Lower lobe of right lung (tissue), 2 donors: Measurements from ENCODE around the gene CMTR2. TPM values are rescaled to one million over a fixed set of nuclear protein-coding genes. Genes with fewer than 3 reads are reported as not detected.

Experiments
- ATAC-seq, 2 donors: fragments of 200-7000 bp; cut with Tn5 transposase; one replicate each; pipeline ENCODE4 v1.9.1; 2020 to 2022; ENCODE audit warnings: mild to moderate bottlenecking in 2 of 2, moderate library complexity in 2 of 2
- DNase-seq: peaks from one replicate; pipeline ENCODE4 v3.0.0-alpha.2; 2020
- H3K27ac ChIP-seq: fragments of 200-600 bp; one replicate; pipeline ENCODE4 v1.8.0; 2022
- H3K27me3 ChIP-seq: fragments of 200-600 bp; one replicate; pipeline ENCODE4 v1.8.0; 2022; ENCODE audit warnings: low read depth
- H3K36me3 ChIP-seq: fragments of 200-600 bp; one replicate; pipeline ENCODE4 v1.8.0; 2022; ENCODE audit warnings: mild to moderate bottlenecking
- H3K4me1 ChIP-seq: fragments of 200-600 bp; one replicate; pipeline ENCODE4 v1.8.0; 2022
- H3K4me3 ChIP-seq: fragments of 200-600 bp; one replicate; pipeline ENCODE4 v1.8.0; 2022; ENCODE audit warnings: mild to moderate bottlenecking
- H3K9me3 ChIP-seq: fragments of 200-600 bp; one replicate; pipeline ENCODE4 v1.8.0; 2022
- CTCF ChIP-seq: fragments of 200-600 bp; IDR thresholded peaks from one replicate; pipeline ENCODE4 v1.8.0; 2022; ENCODE audit warnings: antibody characterized with exemption, mild to moderate bottlenecking
- intact Hi-C: fragments of 100-400 bp; cut with DNase I; formaldehyde crosslinking; loops from one replicate; pipeline ENCODE4 v1.11.0; 2022
- total RNA-seq: library from RNA; stranded (reverse); fragmentation: NEBNext Ultra II Directional; extraction: Animal tissue kit (Norgen Biotek cat#: 25700); gene quantifications from one replicate; pipeline ENCODE4 v1.2.1, GENCODE V29; 2021
- donor health status: DM: no; HTN: yes; CAD: no; lungs with severe emphysema.

The CMTR2 gene
- total RNA-seq, 1 donor from 2014 or later: 23.4 TPM

- no peak for TF ChIP-seq CTCF
- intact Hi-C loops: no loop called here
- no peak for DNase-seq
These were observed 34.2 kb downstream of the CMTR2 start for GRCh38 chr16:71254832-71255525.

GRCh38 chr16:71250461-71251235 lies 38.6 kb downstream of the CMTR2 start:
- no peaks in the 10 kb centered on the region for H3K36me3 ChIP-seq
- no peak for TF ChIP-seq CTCF
- H3K4me3 ChIP-seq: no peak overlapping the region
- DNase-seq: no peak
- ATAC-seq: no peak
- H3K9me3 ChIP-seq: no peaks in the 10 kb centered on the region
- H3K27me3 ChIP-seq: no peaks in the 10 kb centered on the region
- no peak overlapping the region for H3K27ac ChIP-seq
- peaks cover 7% of the 10 kb centered on the region for H3K4me1 ChIP-seq
- intact Hi-C loops: no loop called here

More at GRCh38 chr16:71254832-71255525, 34.2 kb downstream of the CMTR2 start:
- peaks cover 8% of the 10 kb centered on the region for H3K4me1 ChIP-seq
- no peak for ATAC-seq
- H3K9me3 ChIP-seq: no peaks in the 10 kb centered on the region
- H3K27me3 ChIP-seq: no peaks in the 10 kb centered on the region
- H3K27ac ChIP-seq: no peak overlapping the region
- no peak overlapping the region for H3K4me3 ChIP-seq
- H3K36me3 ChIP-seq: no peaks in the 10 kb centered on the region

DNA sequence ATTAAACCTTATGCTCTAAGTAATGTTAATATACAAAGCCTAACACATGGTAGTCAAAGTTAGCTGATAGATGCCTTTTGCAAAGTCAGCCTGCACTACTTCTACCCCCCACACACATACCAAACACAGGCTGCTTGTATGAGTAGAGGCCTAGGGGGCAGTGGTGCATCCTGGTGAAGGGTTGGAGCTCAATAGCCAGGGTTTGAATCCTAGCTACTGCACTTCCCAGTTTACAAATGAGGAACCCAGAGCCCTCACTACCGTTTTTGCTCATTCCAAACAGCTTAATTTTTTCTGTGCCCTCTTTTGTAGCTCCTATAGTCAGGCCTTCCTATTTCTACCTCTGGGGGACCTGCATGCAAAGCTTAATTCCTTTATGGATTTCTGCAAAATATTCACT lies 39.8 kb downstream of the CMTR2 start:
- Histone ChIP-seq H3K27ac (no peak overlapping the region), H3K9me3 (no peaks in the 10 kb centered on the region), H3K27me3 (no peaks in the 10 kb centered on the region), H3K36me3 (no peaks in the 10 kb centered on the region), H3K4me1 (no peaks in the 10 kb centered on the region), H3K4me3 (no peak overlapping the region)
- no peak for TF ChIP-seq CTCF
- intact Hi-C loops: no loop called here
- ATAC-seq (no peak), DNase-seq (no peak)

- intact Hi-C loops: no loop called here
- Histone ChIP-seq H3K27ac (no peak overlapping the region), H3K27me3 (no peaks in the 10 kb centered on the region), H3K4me3 (no peak overlapping the region), H3K4me1 (no peaks in the 10 kb centered on the region), H3K9me3 (no peaks in the 10 kb centered on the region), H3K36me3 (no peaks in the 10 kb centered on the region)
- no peak for DNase-seq
- no peak for ATAC-seq
- no peak for TF ChIP-seq CTCF
These were observed 41.7 kb downstream of the CMTR2 start for GRCh38 chr16:71247478-71247877.

DNA sequence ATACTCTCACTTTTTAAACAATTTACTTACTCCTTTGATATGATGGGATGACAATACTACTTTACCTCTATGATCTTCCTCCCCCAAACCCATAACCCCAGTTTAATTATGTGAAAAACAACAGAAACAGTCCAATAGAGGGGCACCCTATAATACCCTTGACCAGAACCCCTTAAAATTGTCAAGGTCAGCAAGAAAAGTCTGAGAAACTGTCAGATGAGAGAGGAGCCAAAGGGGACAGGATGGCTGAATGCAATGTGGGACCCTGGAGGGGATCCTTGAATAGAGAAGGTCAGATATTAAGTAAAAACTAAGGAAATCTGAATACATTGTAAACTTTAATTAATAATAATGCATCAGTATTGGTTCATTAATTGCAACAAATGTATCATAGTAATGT lies 42.9 kb downstream of the CMTR2 start:
- Histone ChIP-seq H3K36me3 (no peaks in the 10 kb centered on the region), H3K27ac (no peak overlapping the region), H3K27me3 (no peaks in the 10 kb centered on the region), H3K9me3 (no peaks in the 10 kb centered on the region), H3K4me3 (no peak overlapping the region), H3K4me1 (no peaks in the 10 kb centered on the region)
- ATAC-seq: no peak
- no peak for TF ChIP-seq CTCF
- intact Hi-C loops: no loop called here
- DNase-seq: no peak
